Measurements from ENCODE around the gene ABCF2. TPM values are rescaled to one million over a fixed set of nuclear protein-coding genes. Genes with fewer than 3 reads are reported as not detected.

ABCF2 gene
- total and polyA plus RNA-seq, 7 experiments from 2014 or later = 17.2 to 47.5 (median 27.7) TPM

- H3K27ac ChIP-seq (ENCODE audit: low read depth, low read length) = no peak overlapping the region
- DNase-seq (no peak), ATAC-seq (no peak)
- no peak overlapping the region for H3K27ac Mint-ChIP-seq
- no peaks in the 10 kb centered on the region for H3K36me3 ChIP-seq (ENCODE audit: control insufficient read depth in 2 of 3, insufficient read depth in 3 of 3, low read length in 3 of 3)
- H3K9me3 ChIP-seq (ENCODE audit: control insufficient read depth in 2 of 3, low read length in 3 of 3) = no peaks in the 10 kb centered on the region
- peaks cover 0 to 5% of the 10 kb centered on the region in 2 donors for H3K4me1 ChIP-seq (ENCODE audit: control insufficient read depth in 2 of 2, insufficient read depth in 2 of 2, low read length in 2 of 2)
- CTCF ChIA-PET = interaction anchor here (2.1 kb wide), 1 partner anchor 11 kb away, joined by 10 read pairs; no protein-coding TSS in a partner anchor
- no peaks in the 10 kb centered on the region for H3K9me3 Mint-ChIP-seq
- POLR2A ChIA-PET = no interaction called here
- peak overlapping the region in 1 of 10 donors; percentile 25 for H3K4me3 Mint-ChIP-seq
- peaks cover 0 to under 1% of the 10 kb centered on the region in 2 donors for H3K27me3 ChIP-seq (ENCODE audit: control insufficient read depth in 2 of 2, insufficient read depth in 2 of 2, low read length in 2 of 2)
- peaks cover 38 to 75% (median 63%) of the 10 kb centered on the region in 5 donors for H3K27me3 Mint-ChIP-seq
- H3K4me1 Mint-ChIP-seq = peaks cover 4 to 23% (median 20%) of the 10 kb centered on the region in 7 donors
- intact Hi-C loops (cut with micrococcal nuclease) = no loop called here
- H3K36me3 Mint-ChIP-seq = peaks cover 0 to 6% (median 0%) of the 10 kb centered on the region in 5 donors
- no peak overlapping the region for H3K4me3 ChIP-seq (ENCODE audit: low read length)
Observed at GRCh38 chr7:151254851-151255250, 27.8 kb upstream of the ABCF2 start.

GRCh38 chr7:151254316-151254715 lies 27.3 kb upstream of the ABCF2 start:
- Mint-ChIP-seq H3K27ac (no peak overlapping the region), H3K9me3 (no peaks in the 10 kb centered on the region), H3K4me1 (peaks cover 8 to 24% (median 22%) of the 10 kb centered on the region in 7 donors), H3K36me3 (peaks cover 0 to 6% (median under 1%) of the 10 kb centered on the region in 5 donors), H3K27me3 (peaks cover 40 to 78% (median 65%) of the 10 kb centered on the region in 5 donors), H3K4me3 (peak overlapping the region in 1 of 10 donors; percentile 21)
- ATAC-seq (no peak), DNase-seq (no peak)
- no peak overlapping the region for H3K4me3 ChIP-seq (ENCODE audit: low read length)
- CTCF ChIA-PET = no interaction called here
- no peaks in the 10 kb centered on the region for H3K36me3 ChIP-seq (ENCODE audit: control insufficient read depth in 2 of 3, insufficient read depth in 3 of 3, low read length in 3 of 3)
- H3K27me3 ChIP-seq (ENCODE audit: control insufficient read depth in 2 of 2, insufficient read depth in 2 of 2, low read length in 2 of 2) = peaks cover 0 to 6% of the 10 kb centered on the region in 2 donors
- H3K9me3 ChIP-seq (ENCODE audit: control insufficient read depth in 2 of 3, low read length in 3 of 3) = no peaks in the 10 kb centered on the region
- POLR2A ChIA-PET = no interaction called here
- H3K27ac ChIP-seq (ENCODE audit: low read depth, low read length) = no peak overlapping the region
- intact Hi-C loops (cut with micrococcal nuclease) = no loop called here
- peaks cover 0 to 9% of the 10 kb centered on the region in 2 donors for H3K4me1 ChIP-seq (ENCODE audit: control insufficient read depth in 2 of 2, insufficient read depth in 2 of 2, low read length in 2 of 2)

GRCh38 chr7:151252961-151253711 lies 26.1 kb upstream of the ABCF2 start:
- ChIA-PET CTCF (no interaction called here), POLR2A (no interaction called here)
- Mint-ChIP-seq H3K27me3 (peaks cover 39 to 79% (median 68%) of the 10 kb centered on the region in 5 donors), H3K27ac (peak overlapping the region in 1 of 9 donors; percentile 34), H3K36me3 (peaks cover 0 to 6% (median 2%) of the 10 kb centered on the region in 5 donors), H3K4me1 (peaks cover 12 to 32% (median 26%) of the 10 kb centered on the region in 7 donors), H3K9me3 (no peaks in the 10 kb centered on the region), H3K4me3 (peak overlapping the region in 8 of 10 donors; percentile 53 to 78 (median 70))
- no peak for ATAC-seq
- Histone ChIP-seq H3K27me3 (ENCODE audit: control insufficient read depth in 2 of 2, insufficient read depth in 2 of 2, low read length in 2 of 2) (peaks cover 0 to 6% of the 10 kb centered on the region in 2 donors), H3K4me1 (ENCODE audit: control insufficient read depth in 2 of 2, insufficient read depth in 2 of 2, low read length in 2 of 2) (peaks cover 0 to 12% of the 10 kb centered on the region in 2 donors), H3K4me3 (ENCODE audit: low read length) (no peak overlapping the region), H3K36me3 (ENCODE audit: control insufficient read depth in 2 of 3, insufficient read depth in 3 of 3, low read length in 3 of 3) (no peaks in the 10 kb centered on the region), H3K27ac (ENCODE audit: low read depth, low read length) (no peak overlapping the region), H3K9me3 (ENCODE audit: control insufficient read depth in 2 of 3, low read length in 3 of 3) (no peaks in the 10 kb centered on the region)
- DNase-seq = no peak
- intact Hi-C loops (cut with micrococcal nuclease) = no loop called here

GRCh38 chr7:151252561-151252835 lies 25.5 kb upstream of the ABCF2 start:
- Histone ChIP-seq H3K9me3 (ENCODE audit: control insufficient read depth in 2 of 3, low read length in 3 of 3) (no peaks in the 10 kb centered on the region), H3K36me3 (ENCODE audit: control insufficient read depth in 2 of 3, insufficient read depth in 3 of 3, low read length in 3 of 3) (no peaks in the 10 kb centered on the region), H3K27me3 (ENCODE audit: control insufficient read depth in 2 of 2, insufficient read depth in 2 of 2, low read length in 2 of 2) (peaks cover 0 to 6% of the 10 kb centered on the region in 2 donors), H3K4me1 (ENCODE audit: control insufficient read depth in 2 of 2, insufficient read depth in 2 of 2, low read length in 2 of 2) (peaks cover 0 to 16% of the 10 kb centered on the region in 2 donors), H3K4me3 (ENCODE audit: low read length) (no peak overlapping the region), H3K27ac (ENCODE audit: low read depth, low read length) (no peak overlapping the region)
- DNase-seq = no peak
- no peak for ATAC-seq
- H3K4me3 Mint-ChIP-seq = peak overlapping the region in 9 of 10 donors; percentile 53 to 78 (median 70)
- H3K9me3 Mint-ChIP-seq = no peaks in the 10 kb centered on the region
- ChIA-PET CTCF (no interaction called here), POLR2A (no interaction called here)
- H3K27ac Mint-ChIP-seq = peak overlapping the region in 1 of 9 donors; percentile 34
- peaks cover 0 to 2% (median under 1%) of the 10 kb centered on the region in 5 donors for H3K36me3 Mint-ChIP-seq
- intact Hi-C loops (cut with micrococcal nuclease) = no loop called here
- H3K4me1 Mint-ChIP-seq = peaks cover 17 to 37% (median 29%) of the 10 kb centered on the region in 7 donors
- H3K27me3 Mint-ChIP-seq = peaks cover 39 to 78% (median 64%) of the 10 kb centered on the region in 5 donors

GRCh38 chr7:151251689-151252560 lies 24.9 kb upstream of the ABCF2 start:
- Mint-ChIP-seq H3K27me3 (peaks cover 39 to 80% (median 63%) of the 10 kb centered on the region in 5 donors), H3K4me3 (peak overlapping the region in 9 of 10 donors; percentile 39 to 93 (median 68)), H3K4me1 (peaks cover 19 to 42% (median 29%) of the 10 kb centered on the region in 7 donors), H3K9me3 (no peaks in the 10 kb centered on the region), H3K27ac (no peak overlapping the region), H3K36me3 (peaks cover 0 to 2% (median 0%) of the 10 kb centered on the region in 5 donors)
- no peak overlapping the region for H3K4me3 ChIP-seq (ENCODE audit: low read length)
- H3K4me1 ChIP-seq (ENCODE audit: control insufficient read depth in 2 of 2, insufficient read depth in 2 of 2, low read length in 2 of 2) = peaks cover 0 to 16% of the 10 kb centered on the region in 2 donors
- intact Hi-C loops (cut with micrococcal nuclease) = no loop called here
- ATAC-seq (no peak), DNase-seq (peak in 1 of 9 donors; percentile 18)
- CTCF ChIA-PET = no interaction called here
- H3K27ac ChIP-seq (ENCODE audit: low read depth, low read length) = no peak overlapping the region
- H3K36me3 ChIP-seq (ENCODE audit: control insufficient read depth in 2 of 3, insufficient read depth in 3 of 3, low read length in 3 of 3) = no peaks in the 10 kb centered on the region
- H3K9me3 ChIP-seq (ENCODE audit: control insufficient read depth in 2 of 3, low read length in 3 of 3) = no peaks in the 10 kb centered on the region
- POLR2A ChIA-PET = no interaction called here
- H3K27me3 ChIP-seq (ENCODE audit: control insufficient read depth in 2 of 2, insufficient read depth in 2 of 2, low read length in 2 of 2) = peaks cover 0 to 6% of the 10 kb centered on the region in 2 donors

GRCh38 chr7:151251328-151251688 lies 24.3 kb upstream of the ABCF2 start:
- ATAC-seq (no peak), DNase-seq (no peak)
- Histone ChIP-seq H3K36me3 (ENCODE audit: control insufficient read depth in 2 of 3, insufficient read depth in 3 of 3, low read length in 3 of 3) (no peaks in the 10 kb centered on the region), H3K9me3 (ENCODE audit: control insufficient read depth in 2 of 3, low read length in 3 of 3) (no peaks in the 10 kb centered on the region), H3K27me3 (ENCODE audit: control insufficient read depth in 2 of 2, insufficient read depth in 2 of 2, low read length in 2 of 2) (peaks cover 0 to 6% of the 10 kb centered on the region in 2 donors), H3K4me1 (ENCODE audit: control insufficient read depth in 2 of 2, insufficient read depth in 2 of 2, low read length in 2 of 2) (peaks cover 0 to 16% of the 10 kb centered on the region in 2 donors), H3K27ac (ENCODE audit: low read depth, low read length) (no peak overlapping the region), H3K4me3 (ENCODE audit: low read length) (peak overlapping the region; percentile 9)
- Mint-ChIP-seq H3K27ac (peak overlapping the region in 1 of 9 donors; percentile 43), H3K4me3 (peak overlapping the region in 9 of 10 donors; percentile 69 to 93 (median 73)), H3K9me3 (no peaks in the 10 kb centered on the region), H3K27me3 (peaks cover 39 to 82% (median 60%) of the 10 kb centered on the region in 5 donors), H3K36me3 (peaks cover 0 to 2% (median 0%) of the 10 kb centered on the region in 5 donors), H3K4me1 (peaks cover 20 to 48% (median 31%) of the 10 kb centered on the region in 7 donors)
- intact Hi-C loops (cut with micrococcal nuclease) = no loop called here
- POLR2A ChIA-PET = no interaction called here
- CTCF ChIA-PET = interaction anchor here (0.6 kb wide), 1 partner anchor 54 kb away, joined by 3 read pairs; no protein-coding TSS in a partner anchor

Data from naive thymus-derived CD4-positive, alpha-beta T cell (primary cell).